Peyer's patch (tissue), 4 donors: ENCODE data around the gene ZZZ3. TPM values are rescaled to one million over a fixed set of nuclear protein-coding genes. Genes with fewer than 3 reads are reported as not detected.

Source experiments
- DNase-seq, 3 donors: peaks; one replicate each; pipeline ENCODE4 v3.0.0-alpha.2; 2017 to 2019
- H3K27ac ChIP-seq, 4 donors: fragments of 200-600 bp; sonication (generic); one replicate each; pipeline ENCODE4 v1.5.1; 2016 to 2019
- H3K27me3 ChIP-seq, 2 donors: fragments of 200-600 bp; sonication (generic); one replicate each; pipeline ENCODE4 v1.5.1; 2019
- H3K36me3 ChIP-seq, 3 donors: fragments of 200-600 bp; sonication (generic); one replicate each; pipeline ENCODE4 v1.5.1; 2016 to 2019
- H3K4me1 ChIP-seq, 4 donors: fragments of 200-600 bp; sonication (generic); one replicate each; pipeline ENCODE4 v1.5.1; 2016 to 2019
- H3K4me3 ChIP-seq, 4 donors: fragments of 200-600 bp; sonication (generic); 1 replicate in 3 of 4; 2 replicates in 1 of 4; pipeline ENCODE4 v1.5.1; 2016 to 2019; ENCODE audit warnings: mild to moderate bottlenecking in 1 of 4
- H3K9me3 ChIP-seq, 4 donors: fragments of 200-600 bp; sonication (generic); one replicate each; pipeline ENCODE4 v1.5.1; 2016 to 2019; ENCODE audit warnings: mild to moderate bottlenecking in 1 of 4
- CTCF ChIP-seq, 6 experiments: fragments of 450-650 bp in 4 of 6; fragments of 200-600 bp in 2 of 6; sonication (generic) in 1 of 6; IDR thresholded peaks; one replicate each; pipeline ENCODE4 v1.5.1; 2017 to 2019; ENCODE audit warnings: antibody characterized with exemption in 6 of 6, mild to moderate bottlenecking in 3 of 6, moderate library complexity in 1 of 6
- POLR2A ChIP-seq, 2 donors: fragments of 450-650 bp; IDR thresholded peaks; one replicate each; pipeline ENCODE4 v1.5.1; 2017; ENCODE audit warnings: antibody characterized with exemption in 2 of 2, mild to moderate bottlenecking in 2 of 2, moderate library complexity in 2 of 2
- total RNA-seq, 4 donors: library from RNA; depleted of rRNA; stranded (reverse); fragments of >200 nt; gene quantifications; one replicate each; pipeline ENCODE4 v1.1.0, GENCODE V29; 2016

Gene ZZZ3
- total RNA-seq, 4 donors from 2014 or later, result 44.6 to 67.8 (median 55.6) TPM

- no peak overlapping the region for H3K27ac ChIP-seq
Measured at GRCh38 chr1:77668924-77669449, 13.5 kb downstream of the ZZZ3 start.

GRCh38 chr1:77664939-77665516 lies 17.4 kb downstream of the ZZZ3 start:
- no peaks in the 10 kb centered on the region for H3K9me3 ChIP-seq
- H3K27ac ChIP-seq, result no peak overlapping the region
- no peak overlapping the region for H3K4me3 ChIP-seq
- H3K4me1 ChIP-seq, result no peaks in the 10 kb centered on the region
- H3K27me3 ChIP-seq, result no peaks in the 10 kb centered on the region
- no peak for TF ChIP-seq CTCF (IDR thresholded peaks at IDR 0.05)
- no peaks in the 10 kb centered on the region for H3K36me3 ChIP-seq
- DNase-seq, result no peak

More at GRCh38 chr1:77668924-77669449, 13.5 kb downstream of the ZZZ3 start:
- TF ChIP-seq CTCF (IDR thresholded peaks at IDR 0.05) (no peak), POLR2A (IDR thresholded peaks at IDR 0.05) (no peak)
- H3K27me3 ChIP-seq, result no peaks in the 10 kb centered on the region
- H3K4me3 ChIP-seq, result no peak overlapping the region
- DNase-seq, result no peak
- H3K4me1 ChIP-seq, result peaks cover 0 to 7% (median 3%) of the 10 kb centered on the region in 4 donors
- H3K9me3 ChIP-seq, result no peaks in the 10 kb centered on the region
- no peaks in the 10 kb centered on the region for H3K36me3 ChIP-seq

- Histone ChIP-seq H3K4me1 (no peaks in the 10 kb centered on the region), H3K36me3 (no peaks in the 10 kb centered on the region), H3K27me3 (no peaks in the 10 kb centered on the region), H3K9me3 (no peaks in the 10 kb centered on the region), H3K27ac (no peak overlapping the region), H3K4me3 (no peak overlapping the region)
- DNase-seq, result no peak
- TF ChIP-seq POLR2A (IDR thresholded peaks at IDR 0.05) (no peak), CTCF (IDR thresholded peaks at IDR 0.05) (no peak)
Measured at GRCh38 chr1:77661696-77662095, 20.8 kb downstream of the ZZZ3 start.

- no peaks in the 10 kb centered on the region for H3K36me3 ChIP-seq
- no peak overlapping the region for H3K27ac ChIP-seq
- no peaks in the 10 kb centered on the region for H3K9me3 ChIP-seq
- DNase-seq, result no peak
- H3K4me3 ChIP-seq, result no peak overlapping the region
- TF ChIP-seq POLR2A (IDR thresholded peaks at IDR 0.05), result no peak
- TF ChIP-seq CTCF (IDR thresholded peaks at IDR 0.05), result no peak
- no peaks in the 10 kb centered on the region for H3K4me1 ChIP-seq
- H3K27me3 ChIP-seq, result no peaks in the 10 kb centered on the region
Measured at GRCh38 chr1:77659879-77660593, 22.4 kb downstream of the ZZZ3 start.

- Histone ChIP-seq H3K27me3 (no peaks in the 10 kb centered on the region), H3K27ac (no peak overlapping the region), H3K4me3 (no peak overlapping the region), H3K36me3 (no peaks in the 10 kb centered on the region), H3K9me3 (no peaks in the 10 kb centered on the region), H3K4me1 (peaks cover 0 to 1% (median 0%) of the 10 kb centered on the region in 4 donors)
- no peak for TF ChIP-seq POLR2A (IDR thresholded peaks at IDR 0.05)
- DNase-seq, result no peak
Measured at GRCh38 chr1:77658271-77658670, 24.2 kb downstream of the ZZZ3 start.

- peaks cover 0 to 5% (median 0%) of the 10 kb centered on the region in 4 donors for H3K4me1 ChIP-seq
- H3K27ac ChIP-seq, result peak overlapping the region in 1 of 4 donors; percentile 51
- H3K4me3 ChIP-seq, result no peak overlapping the region
- peaks cover 0 to 3% (median 0%) of the 10 kb centered on the region in 4 donors for H3K9me3 ChIP-seq
- H3K27me3 ChIP-seq, result no peaks in the 10 kb centered on the region
- DNase-seq, result peak in 1 of 3 donors; percentile 58
- no peaks in the 10 kb centered on the region for H3K36me3 ChIP-seq
- no peak for TF ChIP-seq POLR2A (IDR thresholded peaks at IDR 0.05)
- TF ChIP-seq CTCF (IDR thresholded peaks at IDR 0.05), result no peak
Measured at GRCh38 chr1:77655431-77655974, 27.0 kb downstream of the ZZZ3 start.
